HG03064 (cell line): ENCODE measurements around the gene MSMP.

Experiments used
- ATAC-seq: cut with Tn5 transposase; IDR thresholded peaks from one replicate; pipeline ENCODE4 v1.9.1; 2021; ENCODE audit warnings: low read depth; ENCODE audit not compliant: unreplicated experiment

Gene MSMP

DNA sequence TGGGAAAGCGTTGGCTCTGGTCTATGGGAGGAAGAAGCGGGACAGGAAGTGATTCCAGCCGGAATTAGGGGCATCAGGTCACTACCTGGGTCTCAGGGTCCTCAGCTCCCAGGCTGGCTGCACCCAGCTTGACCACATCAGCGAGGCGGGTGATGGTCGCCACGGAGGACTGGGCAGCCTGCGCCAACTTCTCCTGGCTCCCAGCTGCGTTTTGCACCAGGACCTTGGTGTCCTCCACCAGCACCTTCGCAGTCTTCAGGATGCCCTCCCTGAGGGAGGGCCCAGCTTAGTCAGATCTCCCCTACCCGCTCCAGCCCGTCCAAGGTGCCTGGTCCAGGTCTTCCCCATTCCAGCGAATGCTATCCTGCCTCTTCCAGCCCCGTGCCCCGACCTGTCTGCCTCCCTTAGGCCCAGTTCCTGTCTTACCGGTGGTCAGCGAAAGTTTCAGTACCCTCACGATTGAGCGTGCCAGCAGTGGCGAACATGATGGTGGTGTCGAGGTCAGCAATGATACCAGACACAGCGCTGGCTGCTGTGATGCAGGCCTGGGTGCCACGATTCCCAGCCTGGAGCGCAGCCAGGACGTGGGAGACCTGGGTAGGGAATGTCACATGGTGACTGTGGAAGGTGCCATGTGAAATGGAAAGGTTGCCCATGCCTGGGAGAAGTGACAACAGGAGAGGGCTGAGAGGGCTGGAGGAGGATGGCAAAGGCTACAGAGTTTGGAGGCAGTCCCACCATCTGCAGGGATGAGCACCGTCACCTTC is 50.0 kb downstream of the MSMP start:
- no peak for ATAC-seq
